Thoracic aorta (tissue), 2 donors: ENCODE results near the gene CYTL1. TPM values are rescaled to one million over a fixed set of nuclear protein-coding genes. Genes with fewer than 3 reads are reported as not detected.

Source experiments
- ATAC-seq: fragments of 150-250 bp; one replicate; pipeline ENCODE4 v1.8.0; 2017; ENCODE audit warnings: low read depth; ENCODE audit not compliant: insufficient number of reproducible peaks, low FRiP score
- DNase-seq: peaks from one replicate; pipeline ENCODE4 v3.0.0-alpha.2; 2020; ENCODE audit warnings: low spot score
- H3K27ac ChIP-seq, 2 donors: fragments of 200-600 bp; sonication (generic); 1 replicate in 1 of 2; 2 replicates in 1 of 2; pipeline ENCODE4 v1.5.1; 2016; ENCODE audit warnings: mild to moderate bottlenecking in 2 of 2, moderate library complexity in 2 of 2
- H3K27me3 ChIP-seq: fragments of 200-600 bp; sonication (generic); replicated peaks from 2 replicates; pipeline ENCODE4 v1.6.0; 2016; ENCODE audit warnings: mild to moderate bottlenecking; ENCODE audit not compliant: insufficient read depth
- H3K36me3 ChIP-seq: fragments of 200-600 bp; sonication (generic); one replicate; pipeline ENCODE4 v1.5.1; 2016
- H3K4me1 ChIP-seq, 2 donors: fragments of 200-600 bp; sonication (generic); 1 replicate in 1 of 2; 2 replicates in 1 of 2; pipeline versions ENCODE4 v1.5.1 to v1.6.0; 2016; ENCODE audit warnings: low read depth in 2 of 2, mild to moderate bottlenecking in 1 of 2; ENCODE audit not compliant: control insufficient read depth in 1 of 2
- H3K4me3 ChIP-seq: fragments of 200-600 bp; sonication (generic); 2 replicates; pipeline ENCODE4 v1.5.1; 2016; ENCODE audit warnings: mild to moderate bottlenecking
- H3K9me3 ChIP-seq: fragments of 200-600 bp; sonication (generic); 2 replicates; pipeline ENCODE4 v1.5.1; 2016
- total RNA-seq, 2 donors: library from RNA; depleted of rRNA; stranded (reverse); fragments of >200 nt; gene quantifications; one replicate each; pipeline versions ENCODE4 v1.1.0 to v1.2.3, GENCODE V29; 2016
- TF ChIP-seq, protein P1 (sequence below): fragments of 200-600 bp; sonication (generic); IDR thresholded peaks from one replicate; pipeline ENCODE4 v1.5.1; 2019; ENCODE audit warnings: antibody characterized with exemption

The CYTL1 gene
- total RNA-seq, 2 donors from 2014 or later = 52.3 to 126 TPM

DNA sequence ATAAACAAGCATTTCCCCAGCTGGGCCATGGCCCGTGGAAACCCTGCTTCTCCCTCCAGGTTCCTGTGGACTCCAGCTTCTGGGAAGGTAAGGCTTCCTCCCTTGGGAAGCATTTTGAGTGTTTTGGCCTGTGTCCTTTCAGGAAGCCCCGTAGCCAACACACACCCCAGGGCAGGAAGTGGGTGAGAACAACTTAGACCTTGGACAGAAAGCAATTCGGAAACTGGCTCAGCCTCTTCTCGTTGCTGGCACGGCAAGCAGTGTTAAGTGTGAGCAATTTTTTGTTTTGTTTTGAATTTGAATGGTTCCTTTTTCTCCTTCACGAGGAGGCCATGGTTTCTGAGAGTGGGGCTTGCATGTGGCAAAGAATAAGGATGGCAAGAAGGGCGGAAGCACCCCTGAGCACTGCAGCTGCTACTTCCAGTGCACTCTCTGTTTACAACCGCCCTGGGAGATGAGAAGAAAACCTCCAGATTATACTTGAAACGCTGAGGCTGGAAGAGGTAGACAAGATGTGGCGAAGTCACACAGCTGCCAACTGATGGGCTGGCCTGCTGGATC lies 14.1 kb upstream of the CYTL1 start:
- Histone ChIP-seq H3K4me3 (peak overlapping the region; percentile 18), H3K4me1 (peaks cover 29 to 45% of the 10 kb centered on the region in 2 donors)
- DNase-seq = no peak

DNA sequence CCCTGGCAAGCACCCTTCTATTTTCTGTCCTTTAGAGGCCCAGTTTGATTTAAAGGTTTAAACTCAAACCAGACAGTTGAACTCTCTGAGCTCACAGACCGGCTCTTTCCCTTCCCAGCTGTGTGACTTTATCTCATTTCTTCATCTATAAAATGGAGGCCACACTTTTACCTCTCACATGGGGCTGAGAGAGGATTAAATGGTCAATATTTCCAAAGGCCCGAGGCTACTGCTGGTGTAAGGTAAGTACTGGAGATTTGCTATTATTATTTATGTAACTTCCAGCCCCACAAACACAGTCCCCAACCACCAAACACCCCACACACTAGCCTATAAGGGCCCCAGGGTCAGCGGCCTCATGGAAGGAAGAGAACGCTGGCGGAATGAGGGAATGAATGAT lies 13.6 kb upstream of the CYTL1 start:
- DNase-seq (no peak), ATAC-seq (no peak)
- Histone ChIP-seq H3K36me3 (no peaks in the 10 kb centered on the region), H3K27ac (peak overlapping the region; percentile 35 to 62), H3K4me1 (peaks cover 26 to 41% of the 10 kb centered on the region in 2 donors), H3K9me3 (no peaks in the 10 kb centered on the region), H3K27me3 (no peaks in the 10 kb centered on the region), H3K4me3 (no peak overlapping the region)
- TF ChIP-seq, protein P1, sequence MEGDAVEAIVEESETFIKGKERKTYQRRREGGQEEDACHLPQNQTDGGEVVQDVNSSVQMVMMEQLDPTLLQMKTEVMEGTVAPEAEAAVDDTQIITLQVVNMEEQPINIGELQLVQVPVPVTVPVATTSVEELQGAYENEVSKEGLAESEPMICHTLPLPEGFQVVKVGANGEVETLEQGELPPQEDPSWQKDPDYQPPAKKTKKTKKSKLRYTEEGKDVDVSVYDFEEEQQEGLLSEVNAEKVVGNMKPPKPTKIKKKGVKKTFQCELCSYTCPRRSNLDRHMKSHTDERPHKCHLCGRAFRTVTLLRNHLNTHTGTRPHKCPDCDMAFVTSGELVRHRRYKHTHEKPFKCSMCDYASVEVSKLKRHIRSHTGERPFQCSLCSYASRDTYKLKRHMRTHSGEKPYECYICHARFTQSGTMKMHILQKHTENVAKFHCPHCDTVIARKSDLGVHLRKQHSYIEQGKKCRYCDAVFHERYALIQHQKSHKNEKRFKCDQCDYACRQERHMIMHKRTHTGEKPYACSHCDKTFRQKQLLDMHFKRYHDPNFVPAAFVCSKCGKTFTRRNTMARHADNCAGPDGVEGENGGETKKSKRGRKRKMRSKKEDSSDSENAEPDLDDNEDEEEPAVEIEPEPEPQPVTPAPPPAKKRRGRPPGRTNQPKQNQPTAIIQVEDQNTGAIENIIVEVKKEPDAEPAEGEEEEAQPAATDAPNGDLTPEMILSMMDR = no peak

More for the DNA sequence above, 14.1 kb upstream of the CYTL1 start:
- peak overlapping the region; percentile 35 to 62 for H3K27ac ChIP-seq
- H3K36me3 ChIP-seq = no peaks in the 10 kb centered on the region
- no peaks in the 10 kb centered on the region for H3K27me3 ChIP-seq
- TF ChIP-seq, protein P1 = no peak
- H3K9me3 ChIP-seq = no peaks in the 10 kb centered on the region
- ATAC-seq = peak; percentile 31

DNA sequence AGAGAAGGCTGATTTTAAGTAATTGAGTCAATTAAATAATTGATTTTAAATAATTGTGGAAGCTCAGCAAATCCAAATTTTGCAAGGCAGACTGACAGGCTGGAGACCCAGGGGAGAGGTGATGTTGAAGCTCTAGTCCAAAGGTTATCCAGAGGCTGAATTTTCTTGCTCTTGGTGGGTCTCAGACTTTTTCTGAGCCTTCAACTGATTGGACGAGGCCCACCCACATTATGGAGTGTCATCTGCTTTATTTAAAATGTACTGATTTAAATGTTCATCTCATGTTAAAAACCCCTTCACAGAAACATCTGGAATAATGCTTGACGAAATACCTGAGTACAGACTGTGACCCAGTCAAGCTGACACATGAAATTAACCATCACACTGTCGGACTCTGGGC lies 11.7 kb upstream of the CYTL1 start:
- no peak overlapping the region for H3K4me3 ChIP-seq
- TF ChIP-seq, protein P1 = no peak
- no peak overlapping the region for H3K27ac ChIP-seq
- H3K4me1 ChIP-seq = peaks cover 21 to 30% of the 10 kb centered on the region in 2 donors
- no peak for DNase-seq
- no peaks in the 10 kb centered on the region for H3K27me3 ChIP-seq
- no peak for ATAC-seq
- no peaks in the 10 kb centered on the region for H3K9me3 ChIP-seq
- no peaks in the 10 kb centered on the region for H3K36me3 ChIP-seq

DNA sequence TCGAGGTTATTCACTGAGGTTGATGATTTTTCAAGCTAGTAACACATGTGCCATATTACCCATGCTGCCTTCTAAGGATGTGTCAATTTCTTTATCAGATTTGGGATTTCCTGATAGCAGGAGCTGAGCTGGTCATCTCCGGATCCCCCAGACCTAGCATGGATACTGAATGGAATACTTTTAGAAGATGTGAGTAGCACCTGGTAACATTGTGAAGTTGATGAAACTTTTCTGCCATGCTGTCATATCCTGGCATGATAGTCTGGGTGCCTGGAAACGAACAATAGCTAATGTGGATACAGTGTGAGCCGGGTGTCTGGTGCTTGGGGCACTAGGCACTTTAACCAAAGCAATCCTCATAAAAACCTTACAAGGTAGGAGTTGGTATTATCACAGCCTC lies 11.0 kb upstream of the CYTL1 start:
- H3K27ac ChIP-seq = no peak overlapping the region
- no peaks in the 10 kb centered on the region for H3K9me3 ChIP-seq
- no peak overlapping the region for H3K4me3 ChIP-seq
- no peak for DNase-seq
- ATAC-seq = no peak
- TF ChIP-seq, protein P1 = no peak
- no peaks in the 10 kb centered on the region for H3K36me3 ChIP-seq
- H3K4me1 ChIP-seq = peaks cover 21 to 26% of the 10 kb centered on the region in 2 donors
- H3K27me3 ChIP-seq = no peaks in the 10 kb centered on the region

DNA sequence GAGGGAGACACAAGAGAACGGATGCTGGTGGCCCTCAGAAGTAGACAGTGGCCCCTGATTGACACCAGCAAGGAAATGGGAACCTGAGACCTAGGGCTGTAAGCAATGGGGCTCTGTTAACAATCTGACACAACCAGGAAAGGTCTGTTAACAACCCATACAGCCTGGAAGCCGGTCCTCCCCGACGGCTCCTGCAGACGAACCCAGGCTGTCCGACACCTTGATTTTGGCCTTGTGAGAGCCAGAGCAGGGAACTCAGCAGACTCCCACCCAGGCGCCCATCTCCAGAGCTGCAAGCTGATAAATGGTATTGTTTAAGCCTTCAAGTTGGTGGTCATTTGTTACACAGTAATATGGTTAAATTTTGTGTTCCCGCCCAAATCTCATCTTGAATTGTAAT lies 10.2 kb upstream of the CYTL1 start:
- Histone ChIP-seq H3K4me1 (peaks cover 19% of the 10 kb centered on the region in 2 donors), H3K9me3 (no peaks in the 10 kb centered on the region), H3K4me3 (no peak overlapping the region), H3K27ac (no peak overlapping the region), H3K36me3 (no peaks in the 10 kb centered on the region), H3K27me3 (no peaks in the 10 kb centered on the region)
- ATAC-seq (no peak), DNase-seq (no peak)
- TF ChIP-seq, protein P1 = no peak
